Measurements from ENCODE around the gene ZMYM3. TPM values are rescaled to one million over a fixed set of nuclear protein-coding genes. Genes with fewer than 3 reads are reported as not detected.

The ZMYM3 gene
- total and polyA plus RNA-seq, 2 experiments from 2014 or later = 31.0 to 71.1 TPM

GRCh38 chrX:71298119-71298518 is 44.2 kb upstream of the ZMYM3 start:
- Histone ChIP-seq H3K79me2 (replicated peaks; ENCODE audit: insufficient read depth) (0 out of 2 replicates have a peak, but pooled peaks cover 3% of the 10 kb centered on the region), H3K4me2 (no peak overlapping the region), H4K20me1 (replicated peaks; ENCODE audit: insufficient read depth) (peaks cover 8% of the 10 kb centered on the region; the same call in 1 of the 2 replicates), H3K4me1 (ENCODE audit: insufficient read depth) (no peaks in the 10 kb centered on the region), H3K4me3 (no peak overlapping the region), H2AFZ (no peak overlapping the region), H3K27ac (ENCODE audit: low read depth) (no peak overlapping the region), H3F3A (replicated peaks; ENCODE audit: low read depth) (peaks cover 16% of the 10 kb centered on the region; the same call in 1 of the 2 replicates), H3K9me2 (ENCODE audit: insufficient read depth) (no peaks in the 10 kb centered on the region), H3K36me3 (ENCODE audit: insufficient read depth) (peaks cover 45% of the 10 kb centered on the region), H3K27me3 (ENCODE audit: insufficient read depth) (no peaks in the 10 kb centered on the region)
- Mint-ChIP-seq H3K9me3 (no peaks in the 10 kb centered on the region), H3K4me3 (no peak overlapping the region), H3K27me3 (ENCODE audit: insufficient read depth, low read depth, poor library complexity) (peaks cover 6% of the 10 kb centered on the region), H3K36me3 (ENCODE audit: low read depth) (peaks cover 90% of the 10 kb centered on the region), H3K27ac (no peak overlapping the region), H3K4me1 (peaks cover 14% of the 10 kb centered on the region; the same call in 2 of the 3 replicates)
- ATAC-seq (no peak), DNase-seq (ENCODE audit: low spot score) (no peak)
- TF ChIP-seq ZNF331 (CRISPR knock-in tag; IDR thresholded peaks at IDR 0.05; ENCODE audit: low read depth) (no peak), EZH2phosphoT487 (IDR thresholded peaks at IDR 0.05; ENCODE audit: unreplicated experiment) (no peak), JUNB (IDR thresholded peaks at IDR 0.05; ENCODE audit: unreplicated experiment) (no peak), POLR2AphosphoS5 (IDR thresholded peaks at IDR 0.05; ENCODE audit: low read depth) (no peak)

GRCh38 chrX:71296806-71297205 is 42.9 kb upstream of the ZMYM3 start:
- DNase-seq (ENCODE audit: low spot score) (no peak), ATAC-seq (no peak)
- peaks cover 13% of the 10 kb centered on the region for H4K20me1 ChIP-seq (replicated peaks; ENCODE audit: insufficient read depth)
- H3K79me2 ChIP-seq (replicated peaks; ENCODE audit: insufficient read depth) = peaks cover 7% of the 10 kb centered on the region; the same call in 1 of the 2 replicates
- Mint-ChIP-seq H3K36me3 (ENCODE audit: low read depth) (peaks cover 97% of the 10 kb centered on the region), H3K9me3 (no peaks in the 10 kb centered on the region), H3K4me3 (no peak overlapping the region), H3K4me1 (peaks cover 14% of the 10 kb centered on the region; the same call in 2 of the 3 replicates), H3K27me3 (ENCODE audit: insufficient read depth, low read depth, poor library complexity) (peaks cover 6% of the 10 kb centered on the region), H3K27ac (no peak overlapping the region)
- peaks cover 20% of the 10 kb centered on the region; the same call in 1 of the 2 replicates for H3F3A ChIP-seq (replicated peaks; ENCODE audit: low read depth)
- H3K27ac ChIP-seq (ENCODE audit: low read depth) = no peak overlapping the region
- H3K27me3 ChIP-seq (ENCODE audit: insufficient read depth) = no peaks in the 10 kb centered on the region
- no peak overlapping the region for H3K4me2 ChIP-seq
- H2AFZ ChIP-seq = no peak overlapping the region
- H3K4me1 ChIP-seq (ENCODE audit: insufficient read depth) = no peaks in the 10 kb centered on the region
- H3K9me2 ChIP-seq (ENCODE audit: insufficient read depth) = no peaks in the 10 kb centered on the region
- H3K36me3 ChIP-seq (ENCODE audit: insufficient read depth) = peaks cover 58% of the 10 kb centered on the region
- no peak overlapping the region for H3K4me3 ChIP-seq
- no peak for TF ChIP-seq EZH2phosphoT487 (IDR thresholded peaks at IDR 0.05; ENCODE audit: unreplicated experiment)
- TF ChIP-seq CTCF (conservative IDR thresholded peaks at IDR 0.05; ENCODE audit: low read depth in 2 of 2) = no peak
- no peak for TF ChIP-seq ZNF462 (CRISPR knock-in tag; IDR thresholded peaks at IDR 0.05)
- TF ChIP-seq CREB1 (CRISPR knock-in tag; IDR thresholded peaks at IDR 0.05; ENCODE audit: low read depth) = no peak
- TF ChIP-seq STAT1 (IDR thresholded peaks at IDR 0.05; ENCODE audit: unreplicated experiment) = no peak
- no peak for TF ChIP-seq ZNF331 (CRISPR knock-in tag; IDR thresholded peaks at IDR 0.05; ENCODE audit: low read depth)
- TF ChIP-seq JUNB (IDR thresholded peaks at IDR 0.05; ENCODE audit: unreplicated experiment) = no peak
- no peak for TF ChIP-seq NANOG (IDR thresholded peaks at IDR 0.05; ENCODE audit: borderline replicate concordance)
- TF ChIP-seq EZH2 (IDR thresholded peaks at IDR 0.05; ENCODE audit: low read depth, unreplicated experiment) = no peak
- no peak for TF ChIP-seq ZNF114 (CRISPR knock-in tag; IDR thresholded peaks at IDR 0.05)
- no peak for TF ChIP-seq ETS1 (IDR thresholded peaks at IDR 0.05)
